GM18909 (cell line): ENCODE data around the gene GOLGA6L2.
"Not testable (repeated sequence)": the region's sequence is repeated elsewhere in the genome, so short reads cannot be mapped to it uniquely, and the experiment has no call there.

Source experiments
- ATAC-seq: cut with Tn5 transposase; IDR thresholded peaks from one replicate; pipeline ENCODE4 v1.9.1; 2021; ENCODE audit warnings: mild to moderate bottlenecking; ENCODE audit not compliant: unreplicated experiment, poor library complexity

Gene GOLGA6L2

GRCh38 chr15:23434699-23435098 lies 12.3 kb downstream of the GOLGA6L2 start:
- ATAC-seq: not testable (repeated sequence)

- not testable (repeated sequence) for ATAC-seq
Measured at GRCh38 chr15:23425327-23425726, 21.7 kb downstream of the GOLGA6L2 start.

- ATAC-seq: no peak
Measured at GRCh38 chr15:23424111-23424904, 22.7 kb downstream of the GOLGA6L2 start.

GRCh38 chr15:23422946-23423708 lies 23.9 kb downstream of the GOLGA6L2 start:
- ATAC-seq: no peak

- ATAC-seq: no peak
Measured at GRCh38 chr15:23422099-23422945, 24.7 kb downstream of the GOLGA6L2 start.

- ATAC-seq: peak; percentile 43
Measured at GRCh38 chr15:23420806-23421575, 26.1 kb downstream of the GOLGA6L2 start.

- ATAC-seq: peak; percentile 81
Measured at GRCh38 chr15:23416349-23417276, 30.4 kb downstream of the GOLGA6L2 start.

- ATAC-seq: not testable (repeated sequence)
Measured at GRCh38 chr15:23415866-23416265, 31.2 kb downstream of the GOLGA6L2 start.

- no peak for ATAC-seq
Measured at GRCh38 chr15:23415321-23415865, 31.6 kb downstream of the GOLGA6L2 start.

GRCh38 chr15:23412881-23413600 lies 34.0 kb downstream of the GOLGA6L2 start:
- not testable (repeated sequence) for ATAC-seq

GRCh38 chr15:23411841-23412240 lies 35.2 kb downstream of the GOLGA6L2 start:
- ATAC-seq: no peak

- no peak for ATAC-seq
Measured at GRCh38 chr15:23403550-23403949, 43.5 kb downstream of the GOLGA6L2 start.

GRCh38 chr15:23402544-23402943 lies 44.5 kb downstream of the GOLGA6L2 start:
- no peak for ATAC-seq

- ATAC-seq: no peak
Measured at GRCh38 chr15:23402140-23402539, 44.9 kb downstream of the GOLGA6L2 start.

- ATAC-seq: no peak
Measured at GRCh38 chr15:23401627-23402026, 45.4 kb downstream of the GOLGA6L2 start.

- ATAC-seq: not testable (repeated sequence)
Measured at GRCh38 chr15:23399207-23399606, 47.8 kb downstream of the GOLGA6L2 start.

- not testable (repeated sequence) for ATAC-seq
Measured at GRCh38 chr15:23398357-23398756, 48.7 kb downstream of the GOLGA6L2 start.

- ATAC-seq: no peak
Measured at GRCh38 chr15:23397779-23398178, 49.3 kb downstream of the GOLGA6L2 start.
